SH-SY5Y (cell line): ENCODE data around the gene LRRC53.

Experiments used
- GATA2 ChIP-seq: IDR thresholded peaks from 2 replicates; pipeline ENCODE4 v1.6.1; 2011; ENCODE audit warnings: mild to moderate bottlenecking, low read depth, low read length
- GATA3 ChIP-seq: IDR thresholded peaks from 2 replicates; pipeline ENCODE4 v1.6.1; 2011; ENCODE audit warnings: low read depth, mild to moderate bottlenecking, low read length, moderate library complexity

The LRRC53 gene

GRCh38 chr1:74430342-74430934, 82.0 kb downstream of the LRRC53 start:
- no peak for TF ChIP-seq GATA2
- TF ChIP-seq GATA3, result no peak

- no peak for TF ChIP-seq GATA2
- no peak for TF ChIP-seq GATA3
Measured at GRCh38 chr1:74429580-74429979, 82.8 kb downstream of the LRRC53 start.

GRCh38 chr1:74427681-74428080, 84.7 kb downstream of the LRRC53 start:
- no peak for TF ChIP-seq GATA2
- TF ChIP-seq GATA3, result no peak

GRCh38 chr1:74426208-74426937, 86.0 kb downstream of the LRRC53 start:
- no peak for TF ChIP-seq GATA3
- no peak for TF ChIP-seq GATA2

- TF ChIP-seq GATA3, result no peak
- no peak for TF ChIP-seq GATA2
Measured at GRCh38 chr1:74425676-74426075, 86.7 kb downstream of the LRRC53 start.

- TF ChIP-seq GATA2 (no peak), GATA3 (no peak)
Measured at GRCh38 chr1:74423471-74423870, 88.9 kb downstream of the LRRC53 start.

- TF ChIP-seq GATA3 (no peak), GATA2 (no peak)
Measured at GRCh38 chr1:74422421-74423292, 89.8 kb downstream of the LRRC53 start.

- TF ChIP-seq GATA3 (no peak), GATA2 (no peak)
Measured at GRCh38 chr1:74420467-74420866, 91.9 kb downstream of the LRRC53 start.
